LHCN-M2 (cell line): ENCODE results near the gene BPIFB2. TPM values are rescaled to one million over a fixed set of nuclear protein-coding genes. Genes with fewer than 3 reads are reported as not detected.
"Not testable (repeated sequence)": the region's sequence is repeated elsewhere in the genome, so short reads cannot be mapped to it uniquely, and the experiment has no call there.

Experiments
- DNase-seq: peaks from one replicate; pipeline ENCODE4 v3.0.0-alpha.2; 2012; ENCODE audit warnings: low read depth
- polyA plus RNA-seq: library from polyadenylated mRNA; unstranded; fragments of >200 nt; gene quantifications from one replicate; pipeline ENCODE4 v1.2.1, GENCODE V29; 2012; ENCODE audit warnings: missing spikeins
- total RNA-seq: library from RNA; depleted of rRNA; stranded (reverse); fragments of >200 nt; gene quantifications from 2 replicates; pipeline ENCODE4 v1.2.3, GENCODE V29; 2014; rRNA removed

BPIFB2 gene
- not detected in 2 replicates for total RNA-seq
- not detected for polyA plus RNA-seq

- DNase-seq: no peak
These were observed at the start of gene BPIFB2 for GRCh38 chr20:33007376-33008335. BPIFB2 (plus strand) TSS chr20:33007704; CDS start chr20:33008575, 871 bp downstream.

GRCh38 chr20:32958574-32958973, 48.9 kb upstream of the BPIFB2 start:
- DNase-seq: no peak

- DNase-seq: no peak
These were observed 47.9 kb upstream of the BPIFB2 start for GRCh38 chr20:32959351-32960221.

GRCh38 chr20:32960222-32960518, 47.3 kb upstream of the BPIFB2 start:
- no peak for DNase-seq

- no peak for DNase-seq
These were observed 46.4 kb upstream of the BPIFB2 start for GRCh38 chr20:32960849-32961731.

- no peak for DNase-seq
These were observed 45.5 kb upstream of the BPIFB2 start for GRCh38 chr20:32962053-32962452.

- DNase-seq: not testable (repeated sequence)
These were observed 44.9 kb upstream of the BPIFB2 start for GRCh38 chr20:32962646-32963045.

- DNase-seq: no peak
These were observed 44.3 kb upstream of the BPIFB2 start for GRCh38 chr20:32963176-32963575.

- DNase-seq: no peak
These were observed 42.9 kb upstream of the BPIFB2 start for GRCh38 chr20:32964575-32964974.

GRCh38 chr20:32965115-32965514, 42.4 kb upstream of the BPIFB2 start:
- no peak for DNase-seq

GRCh38 chr20:32965581-32966373, 41.7 kb upstream of the BPIFB2 start:
- DNase-seq: no peak

- no peak for DNase-seq
These were observed 41.1 kb upstream of the BPIFB2 start for GRCh38 chr20:32966382-32966781.

- DNase-seq: no peak
These were observed 40.4 kb upstream of the BPIFB2 start for GRCh38 chr20:32966881-32967781.

- no peak for DNase-seq
These were observed 39.5 kb upstream of the BPIFB2 start for GRCh38 chr20:32967961-32968457.

GRCh38 chr20:32968478-32969241, 38.8 kb upstream of the BPIFB2 start:
- no peak for DNase-seq

- DNase-seq: no peak
These were observed 38.0 kb upstream of the BPIFB2 start for GRCh38 chr20:32969356-32970114.

- DNase-seq: no peak
These were observed 37.2 kb upstream of the BPIFB2 start for GRCh38 chr20:32970115-32970972.
